ENCODE data around the gene CLDN5.

DNA sequence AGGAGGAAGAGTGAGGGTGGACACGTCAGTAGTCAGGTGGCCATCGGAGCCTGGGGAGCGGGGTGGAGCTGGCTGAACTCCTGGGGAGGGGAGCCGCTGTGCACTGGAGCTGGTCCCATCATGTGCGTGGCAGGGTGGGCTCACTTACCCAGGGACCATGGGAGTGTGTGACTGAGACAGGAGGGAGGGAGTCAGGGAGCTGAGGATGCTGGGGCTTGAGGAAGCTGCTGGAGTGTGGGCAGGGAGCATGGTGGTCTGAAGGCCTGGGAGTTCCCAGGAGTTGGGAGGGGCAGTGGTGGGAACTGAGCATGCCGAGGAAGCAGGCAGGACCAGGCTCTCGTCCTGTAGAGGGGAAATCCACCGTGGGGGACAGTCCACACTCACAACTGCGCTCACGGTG is 18.0 kb downstream of the CLDN5 start:
- TF ChIP-seq, protein P1, sequence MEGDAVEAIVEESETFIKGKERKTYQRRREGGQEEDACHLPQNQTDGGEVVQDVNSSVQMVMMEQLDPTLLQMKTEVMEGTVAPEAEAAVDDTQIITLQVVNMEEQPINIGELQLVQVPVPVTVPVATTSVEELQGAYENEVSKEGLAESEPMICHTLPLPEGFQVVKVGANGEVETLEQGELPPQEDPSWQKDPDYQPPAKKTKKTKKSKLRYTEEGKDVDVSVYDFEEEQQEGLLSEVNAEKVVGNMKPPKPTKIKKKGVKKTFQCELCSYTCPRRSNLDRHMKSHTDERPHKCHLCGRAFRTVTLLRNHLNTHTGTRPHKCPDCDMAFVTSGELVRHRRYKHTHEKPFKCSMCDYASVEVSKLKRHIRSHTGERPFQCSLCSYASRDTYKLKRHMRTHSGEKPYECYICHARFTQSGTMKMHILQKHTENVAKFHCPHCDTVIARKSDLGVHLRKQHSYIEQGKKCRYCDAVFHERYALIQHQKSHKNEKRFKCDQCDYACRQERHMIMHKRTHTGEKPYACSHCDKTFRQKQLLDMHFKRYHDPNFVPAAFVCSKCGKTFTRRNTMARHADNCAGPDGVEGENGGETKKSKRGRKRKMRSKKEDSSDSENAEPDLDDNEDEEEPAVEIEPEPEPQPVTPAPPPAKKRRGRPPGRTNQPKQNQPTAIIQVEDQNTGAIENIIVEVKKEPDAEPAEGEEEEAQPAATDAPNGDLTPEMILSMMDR (IDR thresholded peaks at IDR 0.05 in 8 of 11, conservative IDR thresholded peaks at IDR 0.05 in 3 of 11), result no peak
- no peak for TF ChIP-seq POLR2A (IDR thresholded peaks at IDR 0.05)
